Cerebellar nuclear complex (tissue), 1 donor: ENCODE data around the gene FAM50B.

Experiments
- DNase-seq, 2 experiments: peaks; one replicate each; lab custom pipeline; 2025; lab: John Stamatoyannopoulos, UW

Gene FAM50B

DNA sequence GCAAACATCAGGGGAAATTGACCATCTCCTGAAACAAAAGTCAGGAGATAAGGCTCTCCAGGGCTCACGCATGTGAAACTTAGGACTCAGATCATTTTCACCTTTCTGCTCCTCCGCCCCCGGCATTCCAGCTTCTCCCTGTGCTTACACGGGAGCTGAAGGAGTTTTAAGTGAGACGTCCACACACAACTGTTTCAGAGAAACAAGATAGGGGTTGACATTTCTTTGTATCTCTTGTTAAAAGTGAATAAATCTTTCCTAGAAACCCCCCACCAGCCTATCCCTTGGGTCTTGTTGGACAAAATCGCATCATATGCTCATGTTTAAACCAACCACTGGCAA lies 46.1 kb downstream of the FAM50B start:
- DNase-seq, result no peak

DNA sequence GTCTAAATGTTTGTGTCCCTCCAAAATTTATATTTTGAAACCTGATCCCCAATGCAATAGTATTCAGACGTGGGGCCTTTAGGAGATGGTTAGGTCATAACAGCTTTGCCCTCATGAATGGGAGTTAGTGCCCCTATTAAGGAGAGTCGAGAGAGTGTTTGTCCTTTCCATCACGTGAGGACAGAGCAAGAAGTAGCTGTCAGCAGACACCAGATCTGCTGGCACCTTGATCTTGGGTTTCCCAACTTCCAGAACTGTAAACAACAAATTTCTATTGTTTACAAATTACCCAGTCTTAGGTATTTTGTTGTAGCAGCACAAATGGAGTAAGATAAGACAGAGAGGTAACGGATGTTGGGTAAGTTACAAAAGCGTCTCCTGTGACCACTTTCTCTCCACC lies 46.6 kb downstream of the FAM50B start:
- DNase-seq, result no peak

DNA sequence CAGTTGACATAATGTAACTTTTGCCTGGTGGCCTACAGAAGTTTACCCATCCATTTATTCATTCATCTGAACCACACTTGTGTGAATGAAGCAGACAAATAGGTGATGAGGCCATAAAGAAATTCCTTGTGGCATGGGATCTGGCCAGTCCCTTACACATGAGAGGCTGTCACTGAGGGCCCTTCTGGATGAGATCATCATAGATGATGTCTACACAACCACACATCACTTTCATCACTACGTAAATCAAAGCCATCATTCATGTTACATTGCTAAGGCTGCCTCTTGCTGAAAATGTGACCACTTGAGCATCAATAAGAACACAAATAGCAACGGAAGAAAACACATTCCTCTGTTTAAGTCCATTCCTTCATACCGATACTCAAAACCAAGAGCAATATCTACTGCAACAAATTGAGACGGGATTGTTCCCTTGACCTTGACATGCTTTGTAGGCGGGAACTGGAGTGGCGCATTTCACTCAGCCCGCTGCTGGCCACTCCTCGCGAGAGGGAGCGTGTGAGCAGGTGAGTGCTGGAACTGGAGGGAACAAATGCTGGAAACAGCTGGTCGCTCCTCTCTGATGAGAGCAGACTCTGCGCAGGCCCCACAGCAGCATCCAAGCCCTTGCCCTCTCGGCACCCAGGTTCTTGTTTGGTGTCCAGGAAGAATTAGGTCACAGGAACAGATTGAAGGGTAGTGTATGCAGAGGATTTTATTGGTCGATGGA lies 49.3 kb downstream of the FAM50B start:
- DNase-seq, result no peak

DNA sequence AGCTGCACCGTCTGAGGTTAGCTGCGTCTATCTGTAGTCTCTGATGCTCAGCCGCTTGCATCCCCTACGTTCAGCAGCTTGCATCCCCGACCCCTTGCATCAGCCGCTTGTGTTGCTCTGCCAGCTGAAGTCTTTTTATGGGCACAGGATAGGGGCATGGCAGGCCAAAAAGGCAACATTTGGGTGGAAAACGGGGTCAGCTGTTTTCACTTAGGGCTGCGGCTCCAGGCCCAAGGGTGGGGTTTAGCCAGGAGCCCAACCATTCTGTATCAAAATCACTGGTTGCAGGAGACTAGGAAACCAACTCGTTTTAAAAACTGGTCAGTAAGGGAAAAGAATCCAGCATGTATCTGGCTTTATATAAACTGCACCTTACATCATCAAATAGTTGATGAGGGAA lies 49.9 kb downstream of the FAM50B start:
- no peak for DNase-seq

DNA sequence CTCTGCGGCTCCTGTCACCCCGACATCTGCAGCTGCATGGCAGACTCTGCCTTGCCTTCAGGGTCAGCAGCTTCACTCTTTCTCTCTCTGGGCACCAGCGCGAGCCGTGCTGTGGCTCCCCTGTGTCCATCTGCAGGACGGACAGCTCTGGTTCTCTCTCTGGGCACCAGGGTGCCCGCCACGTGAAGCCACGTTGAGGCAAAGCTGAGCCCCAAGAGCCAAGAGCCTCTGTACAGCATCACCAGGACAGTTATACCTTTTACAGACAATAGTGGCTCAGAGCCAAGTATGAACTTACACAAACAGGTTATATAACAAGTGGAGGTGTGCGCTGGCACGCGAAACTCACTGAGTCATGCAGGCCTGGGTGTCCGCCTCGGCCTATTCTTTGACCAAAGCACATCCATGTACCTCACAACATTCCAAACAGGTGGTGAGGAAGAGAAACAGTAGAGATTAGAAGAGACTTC lies 50.8 kb downstream of the FAM50B start:
- no peak for DNase-seq
